Keratinocyte (primary cell): ENCODE results near the gene GLOD4.

Source experiments
- CTCF ChIP-seq, 3 experiments: IDR thresholded peaks in 1 of 3; conservative IDR thresholded peaks in 1 of 3; optimal IDR thresholded peaks in 1 of 3; 2 replicates in 2 of 3; 3 replicates in 1 of 3; pipeline versions ENCODE3 to v1.5.1; 2011; ENCODE audit warnings: low read length in 3 of 3, mild to moderate bottlenecking in 3 of 3, moderate library complexity in 2 of 3, control low read depth in 1 of 3, inconsistent platforms in 1 of 3; ENCODE audit not compliant: insufficient read depth in 2 of 3; ENCODE audit errors: extremely low read depth in 1 of 3
- EZH2 ChIP-seq: IDR thresholded peaks from one replicate; pipeline ENCODE4 v1.6.1; 2012; ENCODE audit warnings: inconsistent platforms, mild to moderate bottlenecking, low read length, moderate library complexity

GRCh38 chr17:753418-753817 is 28.7 kb downstream of the GLOD4 start:
- TF ChIP-seq CTCF (optimal IDR thresholded peaks at IDR 0.05 in 1 of 3, IDR thresholded peaks at IDR 0.05 in 1 of 3, conservative IDR thresholded peaks at IDR 0.05 in 1 of 3; ENCODE audit: extremely low read depth in 1 of 3, insufficient read depth in 2 of 3, low read length in 3 of 3) (no peak), EZH2 (no peak)
